HG02870 (cell line): ENCODE data around the gene MEPCE.
"Not testable (repeated sequence)": the region's sequence is repeated elsewhere in the genome, so short reads cannot be mapped to it uniquely, and the experiment has no call there.

ENCODE experiments used
- ATAC-seq: cut with Tn5 transposase; IDR thresholded peaks from one replicate; pipeline ENCODE4 v1.9.1; 2021; ENCODE audit warnings: mild to moderate bottlenecking, moderate library complexity; ENCODE audit not compliant: unreplicated experiment

MEPCE gene

DNA sequence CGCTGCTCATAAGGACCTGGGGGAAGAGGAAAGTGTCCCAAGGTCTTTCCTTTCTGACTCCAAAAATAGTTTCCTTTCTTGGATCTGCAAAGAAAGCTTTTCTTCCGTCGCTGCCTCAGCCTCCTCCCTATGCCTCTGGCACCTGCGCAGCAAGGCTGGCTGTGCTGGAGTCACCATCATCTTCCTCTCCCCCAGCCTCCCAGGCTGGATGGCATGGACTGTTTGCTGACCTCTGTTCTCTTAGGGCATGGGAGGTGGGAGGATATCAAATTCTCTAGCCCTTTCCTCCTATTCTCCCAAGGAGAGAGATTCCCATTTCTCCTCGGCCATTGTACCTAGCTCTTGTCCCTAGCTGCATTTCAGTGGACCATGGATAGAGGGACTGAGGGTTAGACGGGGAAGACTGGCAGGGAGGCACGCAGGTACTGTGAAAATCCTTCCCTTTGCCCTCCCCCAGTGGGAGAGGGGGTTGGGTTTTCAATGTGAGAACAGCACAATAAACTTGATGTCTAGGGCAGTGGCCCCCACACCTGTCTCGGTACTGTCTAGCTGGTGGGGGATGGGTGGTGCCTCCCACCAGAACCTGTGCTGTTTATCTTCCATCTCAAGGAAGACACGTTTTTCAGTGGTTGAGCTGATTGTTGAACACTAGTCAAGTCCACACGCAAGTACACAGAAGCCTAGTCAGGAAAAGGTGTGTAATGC, 4.1 kb downstream of the MEPCE start:
- ATAC-seq: no peak

GRCh38 chr7:100434297-100435144, 4.9 kb downstream of the MEPCE start:
- ATAC-seq: no peak

GRCh38 chr7:100435401-100436304, 6.0 kb downstream of the MEPCE start:
- ATAC-seq: peak; percentile 17

DNA sequence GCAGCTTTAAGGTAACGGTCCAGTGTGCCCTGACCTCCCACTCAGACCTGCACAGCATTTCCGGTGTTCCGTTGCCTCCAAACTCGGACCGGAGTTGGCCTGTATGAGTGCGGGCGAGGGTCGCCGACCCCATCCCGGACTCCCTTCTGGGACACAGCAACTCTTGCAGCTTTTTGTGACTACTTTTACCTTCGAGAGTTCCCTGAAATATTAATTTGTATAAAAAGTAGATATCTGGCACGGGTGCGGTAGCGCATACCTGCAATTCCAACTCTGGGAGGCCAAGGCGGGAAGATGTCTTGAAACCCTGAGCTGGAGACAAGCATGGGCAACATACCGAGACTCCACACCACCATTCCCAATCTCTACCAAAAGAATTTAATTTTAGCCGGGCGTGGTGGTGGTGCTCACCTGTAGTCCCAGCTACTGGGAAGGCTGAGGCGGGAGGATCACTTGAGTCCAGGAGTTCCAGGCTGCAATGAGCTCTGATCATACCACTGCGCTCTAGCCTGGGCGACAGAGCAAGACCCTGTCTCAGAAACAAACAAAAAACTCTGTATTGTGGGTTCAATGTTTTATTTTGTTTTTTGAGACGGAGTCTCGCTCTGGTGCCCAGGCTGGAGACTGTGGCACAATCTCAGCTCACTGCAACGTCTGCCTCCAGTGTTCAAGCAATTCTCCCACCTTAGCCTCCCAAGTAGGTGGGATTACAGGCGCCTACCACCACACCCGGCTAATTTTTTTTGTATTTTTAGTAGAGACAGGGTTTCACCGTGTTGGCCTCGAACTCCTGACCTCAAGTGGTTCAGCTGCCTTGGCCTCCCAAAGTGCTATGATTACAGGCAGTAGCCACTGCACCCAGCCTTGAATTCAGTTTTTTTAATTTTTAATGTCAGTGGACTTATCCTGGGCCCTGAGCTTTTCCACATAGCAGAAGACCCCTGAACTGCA, 7.8 kb downstream of the MEPCE start:
- no peak for ATAC-seq

- ATAC-seq: no peak
Observed at GRCh38 chr7:100438172-100438571, 8.5 kb downstream of the MEPCE start.

- ATAC-seq: not testable (repeated sequence)
Observed at GRCh38 chr7:100438731-100439130, 9.1 kb downstream of the MEPCE start.

- ATAC-seq: not testable (repeated sequence)
Observed at GRCh38 chr7:100439244-100439643, 9.6 kb downstream of the MEPCE start.

DNA sequence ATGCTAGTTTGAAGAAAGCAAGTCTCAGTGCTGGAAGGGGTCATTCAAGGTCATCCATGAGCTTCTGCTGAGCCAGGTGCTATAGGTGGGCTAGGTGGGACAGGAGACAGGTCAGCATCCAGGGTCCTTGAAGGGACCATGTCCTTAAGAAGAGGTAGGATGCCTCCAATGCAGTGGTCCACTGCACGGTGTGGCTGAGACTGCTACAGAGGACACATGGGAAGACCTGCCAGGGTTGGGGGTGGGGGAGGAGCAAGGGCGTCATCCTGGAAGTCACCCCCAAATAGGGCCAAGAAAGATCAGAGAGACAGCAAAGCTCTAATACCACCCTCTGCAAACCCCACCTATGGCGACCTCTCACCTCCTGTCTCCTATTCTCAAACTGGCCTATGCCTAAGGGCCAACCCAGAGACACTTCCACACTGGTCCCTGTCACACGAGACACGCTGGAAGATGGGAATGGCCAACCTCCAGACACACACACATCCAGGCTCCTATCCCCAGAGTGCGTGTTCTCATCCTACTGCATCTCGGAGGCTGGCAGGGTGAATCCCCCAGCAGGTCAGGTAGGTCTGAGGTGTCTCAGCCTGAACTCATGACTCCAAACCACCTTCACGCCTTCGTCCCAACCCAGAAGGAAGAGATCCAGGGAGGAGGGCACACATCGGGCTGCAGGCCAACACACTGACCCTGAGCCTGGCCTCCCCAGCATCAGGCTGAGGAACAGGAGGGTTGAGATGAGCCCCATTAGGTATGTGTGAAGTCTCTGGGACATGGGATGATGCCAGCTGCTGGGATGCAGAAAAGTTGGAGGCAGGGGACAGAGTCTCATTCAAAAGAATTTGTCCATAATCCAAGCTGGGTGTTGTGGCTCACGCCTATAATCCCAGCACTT, 12.3 kb downstream of the MEPCE start:
- ATAC-seq: no peak

DNA sequence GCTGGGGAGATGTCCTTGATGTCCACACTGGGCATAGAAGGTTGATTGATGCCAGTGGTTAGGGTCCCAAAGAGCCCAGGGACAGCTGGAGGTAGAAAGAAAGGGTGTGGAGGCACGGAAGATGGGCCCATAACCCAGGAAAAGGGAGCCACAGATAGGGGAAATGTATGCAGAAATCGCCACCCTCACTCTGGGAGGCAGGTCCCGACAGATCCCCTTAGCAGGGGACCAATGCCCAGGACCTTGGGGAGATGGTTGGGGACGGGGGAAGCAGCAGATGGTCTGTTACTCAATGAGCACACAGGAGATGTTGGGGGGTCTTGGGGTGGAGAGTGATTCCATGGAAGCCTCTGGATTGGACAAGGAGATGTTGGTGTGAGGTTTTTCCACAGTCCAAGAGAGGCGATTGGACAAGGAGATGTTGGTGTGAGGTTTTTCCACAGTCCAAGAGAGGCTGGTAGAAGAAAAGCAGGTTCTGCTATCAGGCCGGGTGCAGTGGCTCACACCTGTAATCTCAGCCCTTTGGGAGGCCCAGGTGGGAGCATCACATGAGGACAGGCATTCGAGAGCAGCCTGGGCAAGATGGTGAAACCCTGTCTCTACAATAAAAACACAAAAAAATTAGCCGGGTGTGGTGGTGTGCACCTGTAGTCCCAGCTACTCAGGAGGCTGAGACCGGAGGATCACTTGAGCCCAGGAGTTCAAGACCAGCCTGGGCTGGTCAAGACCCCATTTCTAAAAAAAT, 13.6 kb downstream of the MEPCE start:
- ATAC-seq: no peak

DNA sequence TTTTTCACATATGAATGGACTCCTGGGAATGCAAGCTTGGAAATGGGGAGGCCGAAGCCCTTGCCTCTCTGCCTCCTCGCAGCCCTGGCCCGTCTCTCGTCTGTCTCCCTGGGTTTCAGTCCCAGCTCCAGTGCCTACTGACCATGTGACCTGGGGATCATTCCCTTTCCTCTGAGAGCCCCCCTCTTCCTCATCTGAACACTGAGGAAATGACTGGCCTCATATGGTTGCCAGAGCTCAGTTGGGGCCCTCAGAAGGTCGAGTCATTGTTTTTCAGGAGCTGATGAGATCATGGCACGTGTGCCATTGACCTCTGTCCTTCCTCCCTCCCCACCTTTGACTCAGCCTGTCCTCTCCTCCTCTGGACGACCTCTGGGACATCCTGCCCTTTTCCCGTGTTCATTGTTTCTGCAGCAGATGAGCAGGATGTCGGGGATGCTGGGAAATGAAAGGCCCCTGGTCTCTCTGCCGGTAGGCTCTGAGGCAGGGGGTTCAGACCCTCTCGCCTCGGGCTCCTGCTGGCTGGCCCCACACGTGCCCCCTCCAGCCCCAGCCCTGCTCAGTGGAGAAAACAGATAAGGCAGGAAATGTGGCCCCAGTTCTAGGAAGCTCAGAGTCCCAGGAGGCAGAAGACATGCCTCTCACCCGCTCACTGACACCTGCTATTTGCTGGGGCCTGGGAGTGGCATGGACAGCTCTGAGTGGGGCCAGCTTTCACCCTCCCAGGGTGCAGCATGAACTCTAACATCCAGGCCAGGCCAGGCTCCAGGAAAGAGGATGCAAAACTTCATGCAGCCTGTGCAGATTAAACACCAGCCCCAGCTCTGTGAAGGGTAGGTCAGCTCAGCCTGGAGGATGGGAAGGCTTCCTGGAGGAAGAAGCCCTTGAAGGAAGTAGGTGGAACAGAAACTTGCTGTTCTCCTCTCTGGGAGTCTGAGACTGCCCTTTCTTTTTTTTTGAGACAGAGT, 15.0 kb downstream of the MEPCE start:
- ATAC-seq: no peak

DNA sequence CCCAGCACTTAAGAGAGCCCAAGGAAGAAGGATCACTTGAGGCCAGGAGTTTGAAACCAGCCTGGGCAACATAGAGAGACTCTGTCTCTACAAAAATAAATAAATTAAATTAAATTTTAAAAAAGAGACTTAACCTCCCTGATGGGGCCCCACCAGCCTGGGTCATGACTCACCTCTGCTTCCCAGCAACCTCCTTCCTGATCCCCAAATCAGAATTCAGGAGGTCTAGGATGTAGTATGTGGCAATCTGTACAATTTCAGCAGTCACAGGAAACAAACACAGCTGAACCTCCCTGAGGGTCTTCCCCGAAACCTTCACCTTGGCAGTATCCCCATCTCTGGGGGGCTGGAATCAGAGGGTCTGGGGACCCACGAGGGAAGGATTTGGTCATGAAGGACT, 16.4 kb downstream of the MEPCE start:
- ATAC-seq: no peak

GRCh38 chr7:100447363-100447762, 17.7 kb downstream of the MEPCE start:
- ATAC-seq: not testable (repeated sequence)

DNA sequence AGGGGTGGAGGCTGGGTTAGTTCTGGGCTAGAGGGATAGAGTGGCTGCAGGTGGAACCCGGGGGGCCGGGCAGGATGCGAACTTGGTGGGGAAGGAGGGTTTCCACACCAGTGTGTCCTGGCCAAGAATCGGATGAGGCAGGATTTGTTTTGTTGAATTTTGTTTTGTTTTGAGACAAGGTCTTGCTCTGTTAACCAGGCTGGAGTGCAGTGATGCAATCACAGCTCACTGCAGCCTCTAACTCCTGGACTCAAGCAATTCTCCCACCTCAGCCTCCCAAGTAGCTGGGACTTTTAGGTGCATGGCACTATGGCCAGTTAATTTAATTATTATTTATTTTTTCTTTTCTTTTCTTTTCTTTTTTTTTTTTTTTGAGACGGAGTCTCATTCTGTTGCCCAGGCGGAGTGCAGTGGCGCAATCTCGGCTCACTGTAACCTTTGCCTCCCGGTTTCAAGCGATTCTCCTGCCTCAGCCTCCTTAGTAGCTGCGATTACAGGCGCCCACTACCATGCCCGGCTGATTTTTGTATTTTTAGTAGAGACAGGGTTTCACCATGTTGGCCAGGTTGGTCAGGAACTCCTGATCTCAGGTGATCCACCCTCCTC, 19.7 kb downstream of the MEPCE start:
- no peak for ATAC-seq

- no peak for ATAC-seq
Observed at GRCh38 chr7:100452513-100452912, 22.9 kb downstream of the MEPCE start.

DNA sequence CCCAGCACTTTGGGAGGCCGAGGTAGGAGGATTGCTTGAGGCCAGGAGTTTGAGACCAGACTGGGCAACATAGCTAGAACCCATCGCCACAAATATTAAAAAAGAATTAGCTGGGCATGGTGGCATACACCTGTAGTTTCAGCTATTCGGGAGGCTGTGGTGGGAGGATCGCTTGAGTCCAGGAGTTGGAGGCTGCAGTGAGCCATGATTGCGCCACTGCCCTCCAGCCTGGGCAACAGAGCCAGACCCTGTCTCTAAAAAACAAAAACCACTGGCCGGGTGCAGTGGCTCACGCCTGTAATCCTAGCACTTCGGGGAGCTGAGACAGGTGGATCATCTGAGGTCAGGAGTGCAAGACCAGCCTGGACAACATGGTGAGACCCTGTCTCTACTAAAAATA, 24.2 kb downstream of the MEPCE start:
- not testable (repeated sequence) for ATAC-seq

DNA sequence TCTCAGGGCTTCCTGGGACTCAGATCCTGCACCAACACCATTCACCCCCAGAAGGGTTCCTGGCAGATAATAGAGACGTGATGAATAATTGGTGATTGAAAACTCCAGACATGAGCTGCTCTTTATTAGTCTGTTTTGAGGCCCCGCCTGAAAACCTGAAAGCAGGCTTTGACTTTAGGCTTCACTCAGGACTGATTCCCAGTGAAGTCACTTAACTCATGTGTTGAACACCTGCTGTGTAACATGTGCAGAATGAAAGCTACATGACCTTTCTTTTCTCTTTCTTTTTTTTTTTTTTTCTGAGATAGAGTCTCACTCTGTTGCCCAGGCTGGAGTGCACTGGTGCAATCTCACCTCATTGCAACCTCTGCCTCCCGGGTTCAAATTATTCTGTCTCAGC, 25.6 kb downstream of the MEPCE start:
- ATAC-seq: no peak

GRCh38 chr7:100456562-100456961, 26.9 kb downstream of the MEPCE start:
- no peak for ATAC-seq
